GM21717 (cell line): ENCODE data around the gene SH2B3.
A peak's percentile ranks its signal among the peaks of the same experiment; 100 is the strongest.

Experiments
- ATAC-seq: cut with Tn5 transposase; IDR thresholded peaks from one replicate; pipeline ENCODE4 v1.9.1; 2021; ENCODE audit warnings: mild to moderate bottlenecking, moderate library complexity; ENCODE audit not compliant: unreplicated experiment

Gene SH2B3

GRCh38 chr12:111426344-111427185, 20.8 kb downstream of the SH2B3 start:
- ATAC-seq = no peak

GRCh38 chr12:111427417-111428074, 21.8 kb downstream of the SH2B3 start:
- no peak for ATAC-seq

GRCh38 chr12:111428081-111428727, 22.5 kb downstream of the SH2B3 start:
- no peak for ATAC-seq

- ATAC-seq = no peak
Observed at GRCh38 chr12:111428728-111429175, 23.0 kb downstream of the SH2B3 start.

GRCh38 chr12:111429828-111430432, 24.2 kb downstream of the SH2B3 start:
- no peak for ATAC-seq

- no peak for ATAC-seq
Observed at GRCh38 chr12:111430433-111431353, 25.0 kb downstream of the SH2B3 start.

GRCh38 chr12:111431772-111432171, 26.0 kb downstream of the SH2B3 start:
- ATAC-seq = no peak

GRCh38 chr12:111434049-111434448, 28.3 kb downstream of the SH2B3 start:
- ATAC-seq = no peak

- ATAC-seq = peak; percentile 63
Observed at GRCh38 chr12:111434680-111435338, 29.1 kb downstream of the SH2B3 start.

- ATAC-seq = no peak
Observed at GRCh38 chr12:111435661-111436201, 30.0 kb downstream of the SH2B3 start.

GRCh38 chr12:111436266-111436665, 30.5 kb downstream of the SH2B3 start:
- ATAC-seq = no peak

- ATAC-seq = no peak
Observed at GRCh38 chr12:111436811-111437210, 31.1 kb downstream of the SH2B3 start.

GRCh38 chr12:111437816-111438454, 32.2 kb downstream of the SH2B3 start:
- no peak for ATAC-seq

GRCh38 chr12:111438481-111438880, 32.8 kb downstream of the SH2B3 start:
- no peak for ATAC-seq

- no peak for ATAC-seq
Observed at GRCh38 chr12:111439657-111440151, 34.0 kb downstream of the SH2B3 start.

- ATAC-seq = no peak
Observed at GRCh38 chr12:111440152-111440551, 34.4 kb downstream of the SH2B3 start.

- ATAC-seq = no peak
Observed at GRCh38 chr12:111440631-111441030, 34.9 kb downstream of the SH2B3 start.

- ATAC-seq = no peak
Observed at GRCh38 chr12:111441107-111441928, 35.6 kb downstream of the SH2B3 start.
